GM18951 (cell line): ENCODE results near the gene TNIP1.

Experiments used
- POLR2A ChIP-seq: IDR thresholded peaks from 4 replicates; pipeline ENCODE4 v1.6.1; 2011; ENCODE audit warnings: mild to moderate bottlenecking; ENCODE audit not compliant: insufficient read length, insufficient read depth; ENCODE audit errors: extremely low read depth
- in situ Hi-C: fragments of 300-500 bp; cut with MboI; formaldehyde crosslinking; loops from one replicate; pipeline ENCODE4 v1.12.0; 2022; ENCODE audit warnings: low sequenced_read_pairs, mixed read lengths, inconsistent platforms; ENCODE audit not compliant: unreplicated experiment

Gene TNIP1

GRCh38 chr5:150989695-150990094 is 91.1 kb downstream of the TNIP1 start:
- TF ChIP-seq POLR2A: no peak
- in situ Hi-C loops: no loop called here

DNA sequence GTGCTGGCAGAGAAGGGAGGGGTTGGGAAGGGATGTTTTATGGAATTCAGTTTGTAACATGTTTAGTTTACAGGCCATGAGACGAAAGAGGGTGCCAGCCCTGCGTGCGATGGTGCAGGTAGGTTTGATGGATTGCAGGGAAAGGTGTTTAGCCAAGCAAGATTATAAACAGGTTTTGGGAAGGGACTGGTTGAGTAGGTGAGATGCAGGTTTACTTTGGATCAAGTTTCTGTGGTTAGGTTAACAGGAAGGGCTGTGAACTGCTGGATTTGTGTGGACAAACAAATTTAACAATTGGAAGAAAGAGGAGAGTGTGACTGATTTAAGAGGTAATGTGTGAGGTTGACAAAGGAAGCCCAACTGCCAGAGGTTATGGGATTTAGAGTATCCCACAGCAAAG is 93.1 kb downstream of the TNIP1 start:
- TF ChIP-seq POLR2A: no peak
- in situ Hi-C loops: no loop called here
